Raji (cell line): ENCODE results near the gene WNT10A.

Experiments used
- POLR2A ChIP-seq: IDR thresholded peaks from 2 replicates; pipeline ENCODE4 v1.6.1; 2011; ENCODE audit warnings: low read depth, low read length, control low read depth; ENCODE audit not compliant: insufficient read depth

The WNT10A gene

GRCh38 chr2:218920504-218920903, 39.9 kb downstream of the WNT10A start:
- TF ChIP-seq POLR2A = no peak

- no peak for TF ChIP-seq POLR2A
These were observed 44.1 kb downstream of the WNT10A start for GRCh38 chr2:218924757-218925156.

GRCh38 chr2:218925434-218925833, 44.8 kb downstream of the WNT10A start:
- TF ChIP-seq POLR2A = no peak

GRCh38 chr2:218927422-218927821, 46.8 kb downstream of the WNT10A start:
- TF ChIP-seq POLR2A = no peak

- TF ChIP-seq POLR2A = no peak
These were observed 47.2 kb downstream of the WNT10A start for GRCh38 chr2:218927876-218928275.
